Measurements from ENCODE around the gene BIRC2.

DNA sequence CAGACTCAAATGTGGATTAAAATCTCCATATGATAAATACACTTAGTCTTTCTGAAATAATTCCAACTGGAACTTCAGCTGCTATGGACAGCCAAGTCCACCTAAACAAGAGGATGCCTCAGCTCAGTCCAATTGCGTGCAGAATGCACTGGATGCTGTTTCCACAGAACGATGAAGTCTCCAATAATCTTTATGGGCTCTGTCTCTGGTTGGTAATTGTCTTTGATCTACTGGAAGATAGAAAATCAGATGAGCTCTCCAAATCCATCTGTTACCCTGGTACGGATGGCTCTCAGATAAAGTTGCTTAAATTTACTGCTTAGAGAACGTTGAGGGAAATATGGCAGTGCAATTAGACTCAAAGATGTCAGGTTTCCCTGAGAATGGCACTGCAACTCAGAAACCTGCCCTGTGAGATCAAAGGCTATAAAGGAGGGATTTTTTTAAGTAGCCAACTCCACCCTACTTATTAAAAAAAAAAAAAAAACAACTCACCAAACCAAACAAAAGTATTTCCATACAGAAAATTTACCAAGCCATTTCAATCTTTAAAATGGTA, 30.6 kb upstream of the BIRC2 start:
- no peak for TF ChIP-seq ARNT (IDR thresholded peaks at IDR 0.05)
- no peak for TF ChIP-seq HDGF (IDR thresholded peaks at IDR 0.05; ENCODE audit: borderline replicate concordance)
- TF ChIP-seq FOXM1 (IDR thresholded peaks at IDR 0.05; ENCODE audit: borderline replicate concordance): no peak
- no peak for TF ChIP-seq BHLHE40 (IDR thresholded peaks at IDR 0.05; ENCODE audit: borderline replicate concordance)
- no peak for TF ChIP-seq ZNF384 (IDR thresholded peaks at IDR 0.05)
- no peak for TF ChIP-seq CTBP1 (IDR thresholded peaks at IDR 0.05; ENCODE audit: borderline replicate concordance)
- TF ChIP-seq FOXA1 (IDR thresholded peaks at IDR 0.05): no peak
- no peak for TF ChIP-seq NFRKB (IDR thresholded peaks at IDR 0.05)
- TF ChIP-seq TARDBP (IDR thresholded peaks at IDR 0.05): no peak
- TF ChIP-seq SP1 (IDR thresholded peaks at IDR 0.05): no peak

Data from HEK293T (cell line).